ENCODE results near the gene RPS17. TPM values are rescaled to one million over a fixed set of nuclear protein-coding genes. Genes with fewer than 3 reads are reported as not detected.
"Not testable (repeated sequence)": the region's sequence is repeated elsewhere in the genome, so short reads cannot be mapped to it uniquely, and the experiment has no call there.

The RPS17 gene
- total RNA-seq, 1 donor from 2014 or later, result 1,719 TPM

DNA sequence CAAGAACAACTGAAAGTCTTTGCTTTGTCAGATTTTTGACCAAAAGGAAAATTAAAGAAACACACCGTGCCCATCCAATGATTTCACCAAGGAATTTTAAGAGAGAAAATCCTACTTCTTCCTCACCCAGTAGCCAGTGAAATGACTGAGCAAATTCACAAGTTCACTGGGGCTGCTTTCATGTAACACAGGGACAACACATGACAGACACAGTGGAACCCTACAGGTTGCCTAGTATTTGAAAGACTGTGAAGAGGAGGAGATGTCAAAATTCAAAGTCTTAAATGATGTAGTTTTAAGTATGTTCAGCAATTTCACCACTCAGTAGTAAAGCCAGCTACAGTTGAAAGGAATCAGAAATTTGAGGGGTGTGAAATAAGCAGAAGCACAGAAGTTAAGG, 33.2 kb downstream of the RPS17 start:
- DNase-seq, result not testable (repeated sequence)

- DNase-seq, result not testable (repeated sequence)
These were observed 34.4 kb downstream of the RPS17 start for GRCh38 chr15:82505842-82506241.

GRCh38 chr15:82504074-82504473, 36.2 kb downstream of the RPS17 start:
- DNase-seq, result not testable (repeated sequence)

- not testable (repeated sequence) for DNase-seq
These were observed 37.4 kb downstream of the RPS17 start for GRCh38 chr15:82502700-82503339.

DNA sequence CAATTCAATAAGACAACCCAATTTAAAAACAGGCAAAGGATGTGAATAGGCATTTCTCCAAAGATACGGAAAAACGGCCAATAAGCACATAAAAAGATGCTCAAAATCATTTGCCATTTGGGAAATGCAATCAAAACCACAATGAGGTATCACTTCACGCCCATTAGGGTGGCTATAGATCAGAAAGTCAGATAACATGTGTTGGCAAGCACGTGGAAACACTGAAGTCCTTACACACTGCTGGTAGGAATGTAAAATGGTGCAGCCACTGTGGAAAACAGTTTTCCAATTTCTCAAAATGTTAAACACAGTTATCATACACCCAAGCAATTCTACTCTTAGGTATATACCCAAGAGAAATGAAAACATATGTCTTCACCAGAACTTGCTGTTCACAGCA, 39.5 kb downstream of the RPS17 start:
- not testable (repeated sequence) for DNase-seq

- DNase-seq, result not testable (repeated sequence)
These were observed 42.3 kb downstream of the RPS17 start for GRCh38 chr15:82497978-82498377.

- not testable (repeated sequence) for DNase-seq
These were observed 52.0 kb downstream of the RPS17 start for GRCh38 chr15:82488250-82488649.

DNA sequence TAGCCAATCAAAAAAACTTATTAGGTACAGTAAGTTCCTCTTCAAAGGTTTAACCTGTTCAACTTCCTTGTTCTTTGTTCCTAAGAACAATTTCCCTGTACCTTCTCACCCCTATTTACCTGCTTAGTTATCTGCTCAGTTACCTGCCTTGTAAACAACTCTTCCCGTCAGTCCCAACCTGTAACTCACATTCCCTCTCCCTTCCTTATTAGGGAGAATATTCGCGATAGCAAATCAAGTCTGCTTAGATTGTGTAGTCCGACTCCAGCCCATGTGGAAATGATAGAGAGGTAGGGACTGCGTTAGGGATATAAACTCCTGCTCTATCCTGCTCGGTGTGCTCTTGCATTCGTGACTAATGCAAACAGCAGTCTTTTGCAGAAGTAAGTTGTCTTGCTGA, 53.2 kb downstream of the RPS17 start:
- not testable (repeated sequence) for DNase-seq

Other genes with a start within 250 kb of the RPS17 start
- gene GOLGA6L10, start 191.0 kb downstream of the RPS17 start, total RNA-seq, result 3.1 TPM
- 5.3 TPM for gene GOLGA6L9, start 110.6 kb downstream of the RPS17 start, total RNA-seq
- 2.8 TPM for gene CPEB1, start 106.9 kb upstream of the RPS17 start, total RNA-seq
- gene AP3B2, start 169.4 kb upstream of the RPS17 start, total RNA-seq, result 52.9 TPM

All from occipital lobe (tissue), 2 donors.